HepG2 (cell line): Measurements from ENCODE around the gene CAPS2.

Source experiments
- ERF ChIP-seq: IDR thresholded peaks from 2 replicates; pipeline ENCODE4 v1.6.1; 2018; ENCODE audit warnings: missing biosample characterization, missing genetic modification reagents
- HOXA7 ChIP-seq: sonication (generic); formaldehyde crosslinking; IDR thresholded peaks from 2 replicates; pipeline ENCODE4 v1.8.1; 2022; ENCODE audit warnings: mild to moderate bottlenecking, missing genetic modification reagents, moderate library complexity
- JUND ChIP-seq: sonication (generic); formaldehyde crosslinking; IDR thresholded peaks from 2 replicates; pipeline ENCODE4 v1.8.0; 2022; ENCODE audit warnings: mild to moderate bottlenecking, missing genetic modification reagents
- ZZZ3 ChIP-seq: sonication (generic); formaldehyde crosslinking; IDR thresholded peaks from 2 replicates; pipeline ENCODE4 v1.4.0; 2020; ENCODE audit warnings: missing genetic modification reagents, mild to moderate bottlenecking, borderline replicate concordance
- TF ChIP-seq, protein P1 (sequence below): sonication (generic); formaldehyde crosslinking; IDR thresholded peaks from 2 replicates; pipeline ENCODE4 v1.5.0; 2020; ENCODE audit warnings: mild to moderate bottlenecking, missing genetic modification reagents, moderate library complexity

DNA sequence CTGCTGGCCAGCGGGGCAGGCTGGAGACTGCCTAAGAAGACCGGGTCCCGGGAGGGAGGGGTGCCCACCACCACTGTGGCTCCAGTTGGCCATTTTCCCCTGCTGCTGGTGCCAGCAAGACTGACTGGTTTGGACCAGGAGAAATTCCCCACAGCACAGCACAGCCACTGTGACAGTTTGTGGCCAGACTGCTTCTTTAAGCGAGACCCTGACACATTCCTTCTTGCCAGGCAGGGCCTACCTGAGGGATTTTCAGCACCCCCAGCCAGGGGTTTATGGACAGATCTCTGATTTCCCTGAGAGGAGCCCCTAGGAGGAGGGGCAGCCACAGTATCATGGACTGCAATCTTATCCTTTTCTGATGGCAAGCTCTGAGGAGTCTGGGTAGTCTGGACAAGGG is 19.8 kb upstream of the CAPS2 start:
- TF ChIP-seq, protein P1, sequence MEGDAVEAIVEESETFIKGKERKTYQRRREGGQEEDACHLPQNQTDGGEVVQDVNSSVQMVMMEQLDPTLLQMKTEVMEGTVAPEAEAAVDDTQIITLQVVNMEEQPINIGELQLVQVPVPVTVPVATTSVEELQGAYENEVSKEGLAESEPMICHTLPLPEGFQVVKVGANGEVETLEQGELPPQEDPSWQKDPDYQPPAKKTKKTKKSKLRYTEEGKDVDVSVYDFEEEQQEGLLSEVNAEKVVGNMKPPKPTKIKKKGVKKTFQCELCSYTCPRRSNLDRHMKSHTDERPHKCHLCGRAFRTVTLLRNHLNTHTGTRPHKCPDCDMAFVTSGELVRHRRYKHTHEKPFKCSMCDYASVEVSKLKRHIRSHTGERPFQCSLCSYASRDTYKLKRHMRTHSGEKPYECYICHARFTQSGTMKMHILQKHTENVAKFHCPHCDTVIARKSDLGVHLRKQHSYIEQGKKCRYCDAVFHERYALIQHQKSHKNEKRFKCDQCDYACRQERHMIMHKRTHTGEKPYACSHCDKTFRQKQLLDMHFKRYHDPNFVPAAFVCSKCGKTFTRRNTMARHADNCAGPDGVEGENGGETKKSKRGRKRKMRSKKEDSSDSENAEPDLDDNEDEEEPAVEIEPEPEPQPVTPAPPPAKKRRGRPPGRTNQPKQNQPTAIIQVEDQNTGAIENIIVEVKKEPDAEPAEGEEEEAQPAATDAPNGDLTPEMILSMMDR (CRISPR knock-in tag), result no peak
- TF ChIP-seq JUND (no peak), HOXA7 (CRISPR knock-in tag) (no peak), ERF (no peak), ZZZ3 (CRISPR knock-in tag) (no peak)
